Stimulated activated CD4-positive, alpha-beta T cell treated with anti-CD3 and anti-CD28 coated beads, Interleukin-2, amount 100 ng/mL, for 24 hours (primary cell): ENCODE measurements around the gene GALNT2.
A peak's percentile ranks its signal among the peaks of the same experiment; 100 is the strongest.

Experiments
- DNase-seq, 2 donors: peaks; one replicate each; pipeline ENCODE4 v3.0.0-alpha.2; 2020

Gene GALNT2

DNA sequence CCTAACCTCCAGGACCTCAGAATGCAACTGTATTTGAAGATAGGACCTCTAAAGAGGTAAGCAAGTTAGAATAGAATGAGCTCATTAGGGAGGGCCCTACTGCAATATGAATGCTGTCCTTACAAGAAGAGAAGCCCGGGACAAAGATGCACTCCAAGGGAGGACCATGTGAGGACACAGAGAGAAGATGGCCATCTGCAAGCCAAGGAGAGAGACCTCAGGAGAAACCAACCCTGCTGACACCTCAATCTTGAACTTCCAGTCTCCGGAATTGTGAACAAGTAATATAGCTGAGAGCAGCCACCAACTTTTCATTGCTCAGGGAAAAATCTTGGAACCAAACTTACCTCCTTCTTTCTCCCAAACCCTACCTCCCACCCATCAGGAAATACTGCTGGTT lies 15.0 kb upstream of the GALNT2 start:
- no peak for DNase-seq

DNA sequence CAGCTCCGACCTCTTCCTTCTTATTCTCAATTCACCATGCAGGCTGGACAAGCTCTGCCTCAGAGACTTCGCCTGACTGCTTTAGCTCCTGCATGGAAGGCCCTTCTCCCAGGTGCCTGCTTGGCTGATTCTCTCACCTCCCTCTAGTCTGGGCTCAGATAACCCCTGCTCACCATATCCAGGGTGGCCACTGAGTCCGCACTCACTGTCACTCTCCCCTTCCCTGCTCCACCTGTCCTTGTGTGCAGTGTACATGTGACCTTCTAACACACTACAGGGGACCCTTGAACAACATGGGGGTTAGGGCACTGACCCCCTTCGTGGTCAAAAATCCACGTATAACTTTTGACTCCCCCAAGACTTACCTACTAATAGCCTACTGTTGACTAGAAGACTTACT lies 14.4 kb upstream of the GALNT2 start:
- DNase-seq: no peak

DNA sequence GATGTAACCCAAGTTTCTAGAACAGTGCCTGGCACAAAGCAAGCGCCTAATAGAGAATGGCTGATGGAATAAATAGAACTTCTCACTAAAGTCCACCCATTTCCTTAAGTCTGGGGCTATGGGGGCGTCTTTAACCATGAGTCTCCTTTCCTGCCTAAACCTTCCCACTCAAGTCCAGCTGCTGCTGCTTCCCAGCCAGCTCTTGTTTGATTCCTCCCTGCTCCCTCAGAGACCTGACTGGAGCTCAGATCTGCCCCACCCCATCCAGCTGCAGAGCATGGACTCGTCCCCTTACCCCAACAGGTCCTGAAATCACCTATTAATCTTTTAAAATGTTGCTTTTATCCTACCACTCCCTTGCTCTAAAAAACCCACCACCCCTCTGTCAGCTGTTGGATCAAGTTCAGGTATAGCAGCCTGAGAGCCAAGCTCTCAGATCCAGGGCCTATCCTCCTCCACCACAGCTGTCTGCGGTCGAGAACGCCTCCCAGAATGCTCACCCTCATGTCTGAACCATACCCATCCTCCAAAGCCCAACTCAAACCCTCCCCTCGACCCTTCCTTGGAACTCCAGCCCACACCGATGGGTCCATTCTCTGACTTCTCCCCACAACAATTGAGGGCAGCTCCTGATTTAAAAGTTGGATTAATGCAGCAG lies 12.8 kb upstream of the GALNT2 start:
- DNase-seq: no peak

DNA sequence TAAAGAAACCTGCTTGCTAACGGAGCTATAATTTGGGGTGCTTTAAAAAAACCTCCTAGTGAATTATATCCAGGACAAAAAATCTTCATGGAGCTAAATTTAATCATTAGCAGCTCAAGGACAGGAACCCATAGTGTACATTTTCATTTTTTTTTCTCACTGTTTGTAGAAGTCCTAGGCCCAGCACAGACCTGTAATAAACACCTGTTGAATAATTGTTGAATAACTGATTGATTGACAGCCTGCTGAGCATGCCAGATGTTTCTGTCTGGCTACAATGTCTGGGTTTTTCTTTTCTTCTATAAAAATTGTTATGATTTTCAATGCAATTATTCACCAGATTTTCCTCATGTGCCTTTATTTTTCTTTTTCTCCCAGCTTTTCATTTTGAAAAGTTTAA lies 10.9 kb upstream of the GALNT2 start:
- DNase-seq: no peak

DNA sequence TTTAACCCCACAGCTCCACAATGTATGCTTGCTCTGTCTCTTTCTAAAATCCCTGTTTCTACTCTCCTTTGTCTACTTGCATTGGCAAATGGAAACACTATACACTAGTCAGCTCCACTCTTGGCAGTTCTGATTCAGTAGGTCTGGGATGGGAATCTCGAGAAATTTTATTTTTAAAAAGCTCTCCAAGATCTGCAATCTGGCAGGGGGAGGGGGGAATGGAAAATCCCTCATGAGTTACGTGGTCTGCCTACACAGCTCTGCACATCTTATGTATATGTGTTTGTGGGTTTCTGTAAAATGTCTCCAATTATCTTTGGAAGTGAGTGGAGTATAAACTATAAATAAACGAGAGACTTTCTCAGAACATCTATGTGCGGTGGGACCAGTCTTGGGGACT lies 9.9 kb upstream of the GALNT2 start:
- DNase-seq: no peak

DNA sequence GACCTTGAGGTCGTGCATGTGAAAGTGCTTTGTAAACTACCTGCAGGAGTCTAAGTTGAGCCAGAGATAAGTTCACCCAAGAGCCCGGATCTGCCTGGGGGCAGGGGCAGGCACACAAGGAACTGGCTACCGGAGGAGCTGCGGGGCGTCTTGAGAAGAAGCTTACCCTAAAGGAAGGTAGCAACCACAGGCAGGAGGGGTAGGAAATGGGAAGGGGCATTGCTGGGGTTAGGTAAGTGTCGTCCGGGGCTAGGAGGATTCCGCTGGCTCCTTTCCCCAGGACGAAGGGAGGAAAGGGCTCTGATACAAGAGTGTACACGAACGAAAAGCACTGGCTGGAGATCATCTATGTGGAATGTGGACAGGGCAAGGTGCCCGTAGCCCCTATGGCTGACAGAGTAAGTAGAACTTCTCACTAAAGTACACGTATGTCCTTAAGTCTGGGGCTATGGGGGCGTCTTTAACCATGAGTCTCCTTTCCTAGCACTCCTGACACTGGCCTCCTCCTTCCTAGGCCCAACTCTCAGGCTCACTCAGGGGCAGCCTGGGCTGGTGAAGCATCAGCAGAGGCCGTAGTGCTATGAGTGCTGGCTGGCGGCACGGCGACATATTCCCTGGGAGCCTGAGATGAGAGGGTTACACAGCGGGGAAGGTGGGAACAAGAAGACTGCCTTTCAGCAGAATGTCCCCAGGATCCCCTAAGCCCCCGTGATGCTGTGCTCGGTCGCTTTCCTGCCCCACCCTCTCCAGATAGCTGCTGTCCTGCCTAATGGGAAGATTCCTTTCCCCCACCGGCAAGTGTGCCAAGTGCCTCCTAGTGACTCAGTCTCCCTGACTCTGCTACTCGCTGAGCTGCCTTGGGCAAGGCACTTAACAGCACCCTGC lies 9.1 kb upstream of the GALNT2 start:
- no peak for DNase-seq

DNA sequence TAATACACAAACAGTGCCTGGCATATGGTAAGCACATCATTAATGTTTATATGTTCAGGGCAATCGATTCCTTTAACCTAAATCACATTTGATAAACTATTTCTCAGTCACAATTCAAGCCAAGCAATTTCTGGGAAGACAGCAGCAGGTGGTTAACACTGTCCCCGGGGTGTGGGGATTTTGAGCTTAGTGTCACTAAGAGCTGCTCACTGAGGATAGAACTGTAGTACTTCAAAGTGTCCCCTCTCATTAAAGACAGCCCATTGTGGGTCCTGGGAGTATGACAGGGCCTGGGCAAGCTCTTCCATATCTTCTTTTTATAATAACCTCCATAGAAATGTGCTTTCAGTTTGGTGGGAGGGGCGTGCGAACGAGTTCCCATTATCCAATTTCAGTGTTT lies 8.4 kb upstream of the GALNT2 start:
- no peak for DNase-seq

DNA sequence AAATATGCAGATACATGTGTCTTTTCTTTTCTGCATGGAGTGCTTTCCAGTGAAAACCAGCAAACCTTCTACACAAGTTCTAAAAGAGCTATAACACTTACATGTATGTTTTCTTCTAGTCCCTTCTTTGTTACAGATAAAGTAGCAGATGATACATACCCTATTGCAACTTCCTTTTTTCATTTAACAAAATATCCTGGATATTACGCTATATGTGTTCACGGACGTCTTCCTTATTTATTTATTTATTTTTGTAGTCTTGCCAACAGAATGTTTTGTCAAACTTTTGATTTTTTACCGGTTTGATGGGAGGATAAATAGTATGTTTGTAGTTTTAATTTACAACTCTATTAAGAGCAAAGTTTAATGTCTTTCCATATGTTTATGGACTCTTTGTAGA lies 5.2 kb upstream of the GALNT2 start:
- DNase-seq: no peak

DNA sequence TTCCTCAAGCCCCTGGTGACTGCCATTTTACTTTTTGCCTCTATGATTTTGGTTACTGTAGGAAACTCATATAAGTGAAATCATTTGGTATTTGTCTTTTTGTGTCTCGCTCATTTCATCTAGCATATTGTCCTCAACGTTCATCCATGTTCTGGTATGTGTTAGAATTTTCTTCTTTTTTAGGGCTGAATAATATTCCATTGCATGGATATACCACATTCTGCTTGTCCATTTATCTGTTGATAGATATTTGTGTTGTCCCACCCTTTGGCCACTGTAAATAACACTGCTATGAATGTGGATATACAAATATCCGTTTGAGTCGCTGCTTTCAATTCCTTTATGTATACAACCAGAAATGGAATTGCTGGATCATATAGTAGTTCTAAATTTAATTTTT lies 4.5 kb upstream of the GALNT2 start:
- no peak for DNase-seq

DNA sequence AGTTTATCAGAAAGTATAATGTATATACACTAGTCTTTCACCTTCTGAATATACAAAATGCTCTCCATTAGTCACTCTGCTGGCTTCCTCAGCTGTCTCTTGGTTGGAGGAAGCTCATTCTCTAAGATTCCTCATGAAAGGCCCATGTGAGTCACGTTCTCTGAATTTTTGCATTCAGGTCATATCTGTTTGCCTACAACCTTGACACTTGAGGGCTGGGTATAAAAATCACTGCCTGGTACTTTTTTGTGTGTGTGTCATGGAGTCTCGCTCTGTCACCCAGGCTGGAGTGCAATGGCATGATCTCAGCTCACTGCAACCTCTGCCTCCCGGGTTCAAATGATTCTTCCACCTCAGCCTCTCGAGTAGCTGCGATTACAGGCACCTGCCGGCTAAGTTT lies 2.8 kb upstream of the GALNT2 start:
- DNase-seq: no peak

DNA sequence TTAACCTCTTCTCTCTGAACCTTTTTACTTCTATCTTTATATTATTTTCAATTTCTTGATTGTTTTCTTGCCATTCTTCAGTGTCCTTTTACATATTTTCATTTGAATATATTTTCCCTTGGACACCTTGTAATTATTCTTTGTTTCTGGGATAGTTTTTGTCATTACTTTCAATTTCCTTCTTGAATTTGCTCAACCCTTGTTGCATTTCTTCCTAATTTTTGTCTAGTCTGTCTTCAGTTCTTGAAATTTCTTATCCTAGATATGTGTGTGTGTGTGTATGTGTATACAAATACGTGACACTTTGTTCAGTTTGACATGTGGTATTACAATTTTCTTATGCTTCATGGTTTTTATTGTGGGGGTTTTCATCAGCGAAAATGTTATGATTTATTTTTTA lies 1.9 kb upstream of the GALNT2 start:
- no peak for DNase-seq

DNA sequence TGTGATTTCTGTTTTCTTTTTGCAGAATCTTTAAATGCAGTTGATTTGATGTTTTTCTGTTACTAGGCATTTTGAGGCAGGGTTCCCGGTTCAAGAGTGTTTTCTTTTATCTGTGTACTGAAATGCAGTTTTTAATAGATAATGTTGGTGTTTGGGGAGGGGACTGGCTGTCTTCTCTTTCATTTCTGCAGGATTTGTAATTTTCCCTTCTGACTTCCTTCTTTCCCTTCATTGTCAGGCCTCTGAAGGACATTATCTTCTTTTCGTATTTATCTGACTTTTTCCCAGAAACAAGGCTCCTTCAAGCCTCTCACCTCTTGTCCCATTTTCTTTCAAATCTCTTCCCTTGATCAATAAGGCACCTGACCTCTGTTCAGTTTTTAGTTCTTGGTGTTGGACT lies 1.5 kb upstream of the GALNT2 start:
- no peak for DNase-seq

DNA sequence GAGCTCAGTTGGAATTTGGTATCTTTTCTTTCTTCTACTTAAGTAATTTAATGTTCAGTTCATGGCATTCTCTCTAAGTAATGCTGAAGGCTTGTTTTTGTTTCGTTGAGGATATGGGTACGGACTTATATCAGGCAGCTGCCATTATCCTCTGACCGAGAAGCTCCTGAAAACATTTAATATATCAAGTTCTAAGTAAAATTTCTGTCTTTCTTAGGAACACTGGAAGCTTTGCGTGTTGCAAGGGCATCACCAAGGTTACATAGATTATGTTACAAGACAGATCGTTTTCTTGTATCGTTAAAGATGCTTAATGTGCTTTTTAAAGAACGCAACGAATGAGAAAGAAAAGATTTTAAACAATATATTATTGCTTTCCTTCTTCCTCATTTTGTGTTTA lies 1.0 kb upstream of the GALNT2 start:
- DNase-seq: no peak

DNA sequence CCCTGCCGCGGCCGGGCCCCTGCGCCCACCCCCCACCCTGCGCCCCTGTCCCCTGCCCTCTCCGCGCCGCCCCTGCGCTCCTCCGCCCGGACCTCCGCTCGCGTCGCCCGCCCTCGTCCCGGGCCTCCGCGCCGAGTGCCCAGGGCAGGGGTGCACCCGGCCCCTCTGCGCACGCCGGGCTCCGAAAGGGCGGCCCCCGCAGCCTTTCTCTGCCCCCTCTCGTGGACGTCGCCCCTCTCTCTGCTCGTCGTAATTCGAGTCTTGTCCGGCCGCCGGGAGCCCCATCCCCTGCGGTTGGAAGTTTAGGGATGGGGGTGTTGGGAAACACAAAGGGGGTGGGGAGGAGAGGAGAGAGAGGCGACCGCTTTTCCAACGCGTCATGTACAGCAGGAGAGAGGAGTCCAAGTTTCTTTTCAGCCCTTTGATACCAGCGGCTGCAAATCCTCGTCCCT lies 407 bp downstream of the GALNT2 start:
- DNase-seq: peak in 1 of 2 donors; percentile 39

DNA sequence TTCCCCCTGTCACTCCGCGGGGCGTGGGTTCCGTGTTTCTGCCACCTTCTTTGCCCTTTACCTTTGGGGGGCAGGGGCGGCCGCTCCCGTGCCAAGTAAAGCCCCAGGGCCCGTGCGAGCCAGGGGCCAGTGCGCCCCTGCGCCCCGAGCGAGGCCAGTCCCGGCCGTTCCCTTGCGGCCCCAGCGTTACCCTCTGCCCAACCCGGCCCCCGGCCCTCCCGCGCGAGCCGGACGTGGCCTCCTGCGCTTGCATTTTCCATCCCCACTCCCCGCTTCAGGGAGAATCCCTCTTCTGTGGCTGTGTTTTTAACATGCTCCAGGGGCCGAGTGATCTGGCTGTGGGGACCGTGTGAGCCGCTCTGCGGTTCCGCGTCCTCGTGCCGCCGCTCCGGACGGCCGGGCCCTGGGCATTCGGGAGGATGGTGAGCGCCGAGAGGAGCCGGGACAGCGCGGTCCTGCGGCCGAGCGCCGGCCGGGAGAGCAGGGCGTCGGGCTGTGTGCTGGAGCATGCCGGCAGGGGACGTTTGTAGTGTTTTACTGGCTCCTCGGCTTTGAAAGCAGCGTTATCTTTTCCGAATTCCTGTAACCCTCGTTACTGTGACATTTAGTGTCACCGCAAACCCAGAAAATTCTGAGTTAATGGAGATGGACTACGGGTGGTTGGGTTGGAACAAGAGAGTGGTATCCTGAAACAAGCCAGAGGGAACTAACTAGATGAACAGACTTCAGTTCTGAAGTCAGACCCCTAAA lies 1.0 kb downstream of the GALNT2 start:
- DNase-seq: peak; percentile 31 to 48

DNA sequence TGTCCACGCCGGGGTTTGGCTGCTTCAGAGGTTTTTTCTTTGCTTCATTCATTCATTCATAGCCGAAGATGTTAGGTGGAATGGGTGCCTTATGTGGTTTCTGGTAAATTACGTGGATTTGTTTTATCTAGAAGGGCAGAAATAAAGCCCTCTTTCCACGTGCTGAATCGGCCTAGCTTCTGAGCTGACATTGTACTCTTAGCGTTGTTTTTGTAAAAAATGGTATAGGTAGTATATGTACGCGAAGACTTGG lies 1.5 kb downstream of the GALNT2 start:
- DNase-seq: no peak

DNA sequence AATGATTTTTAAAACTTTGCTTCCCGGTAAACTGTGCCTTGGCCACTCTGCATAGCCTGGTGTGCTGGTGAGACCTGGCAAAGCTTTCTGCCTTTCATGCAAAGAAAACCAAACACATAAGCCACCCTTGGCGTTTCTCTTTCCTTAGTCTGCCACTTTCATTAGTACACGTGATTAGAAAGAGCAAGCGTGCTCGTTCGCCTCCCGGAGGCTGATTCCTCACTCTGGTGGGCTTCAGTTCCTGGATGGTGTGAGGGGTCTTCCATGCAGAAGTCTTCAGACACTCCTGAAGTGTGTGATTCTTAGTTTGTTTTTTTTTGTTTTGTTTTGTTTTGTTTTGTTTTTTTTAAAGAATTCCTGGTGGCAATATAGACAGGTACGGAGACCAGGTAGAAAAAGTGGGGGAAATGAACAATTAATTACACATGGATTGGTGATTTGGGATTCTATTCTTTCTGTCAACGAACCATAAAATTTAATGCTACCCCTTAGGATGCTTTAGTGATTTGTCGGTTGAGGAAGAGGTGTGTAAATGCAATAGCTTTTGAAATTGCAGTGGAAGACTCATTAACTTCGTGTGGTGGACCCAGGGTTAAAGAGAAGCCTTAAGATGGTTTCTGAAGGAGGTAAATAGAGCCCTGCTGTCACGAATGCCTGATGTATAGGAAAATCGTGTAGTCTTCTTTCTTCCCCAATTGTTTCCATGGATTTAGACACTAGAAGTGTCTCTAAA lies 2.1 kb downstream of the GALNT2 start:
- DNase-seq: no peak

DNA sequence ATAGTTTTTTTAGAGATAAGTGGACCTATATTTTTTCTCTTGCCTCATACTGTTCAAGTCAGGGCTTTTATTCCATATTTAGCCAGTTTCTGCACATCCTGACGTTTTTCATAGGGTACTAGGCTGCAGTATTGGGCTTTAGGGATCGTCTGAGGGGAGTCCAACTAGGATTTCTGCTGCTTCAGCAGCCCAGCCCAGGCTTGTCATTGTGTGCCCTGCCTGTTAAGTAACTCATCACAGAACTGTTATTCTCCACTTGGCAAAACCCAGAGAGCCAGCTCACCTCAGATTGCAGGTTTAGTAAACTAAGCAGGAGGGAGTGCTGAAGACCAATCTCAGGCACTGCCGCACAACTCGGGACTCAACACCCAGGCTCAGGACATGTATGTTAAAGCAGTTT lies 2.8 kb downstream of the GALNT2 start:
- no peak for DNase-seq

DNA sequence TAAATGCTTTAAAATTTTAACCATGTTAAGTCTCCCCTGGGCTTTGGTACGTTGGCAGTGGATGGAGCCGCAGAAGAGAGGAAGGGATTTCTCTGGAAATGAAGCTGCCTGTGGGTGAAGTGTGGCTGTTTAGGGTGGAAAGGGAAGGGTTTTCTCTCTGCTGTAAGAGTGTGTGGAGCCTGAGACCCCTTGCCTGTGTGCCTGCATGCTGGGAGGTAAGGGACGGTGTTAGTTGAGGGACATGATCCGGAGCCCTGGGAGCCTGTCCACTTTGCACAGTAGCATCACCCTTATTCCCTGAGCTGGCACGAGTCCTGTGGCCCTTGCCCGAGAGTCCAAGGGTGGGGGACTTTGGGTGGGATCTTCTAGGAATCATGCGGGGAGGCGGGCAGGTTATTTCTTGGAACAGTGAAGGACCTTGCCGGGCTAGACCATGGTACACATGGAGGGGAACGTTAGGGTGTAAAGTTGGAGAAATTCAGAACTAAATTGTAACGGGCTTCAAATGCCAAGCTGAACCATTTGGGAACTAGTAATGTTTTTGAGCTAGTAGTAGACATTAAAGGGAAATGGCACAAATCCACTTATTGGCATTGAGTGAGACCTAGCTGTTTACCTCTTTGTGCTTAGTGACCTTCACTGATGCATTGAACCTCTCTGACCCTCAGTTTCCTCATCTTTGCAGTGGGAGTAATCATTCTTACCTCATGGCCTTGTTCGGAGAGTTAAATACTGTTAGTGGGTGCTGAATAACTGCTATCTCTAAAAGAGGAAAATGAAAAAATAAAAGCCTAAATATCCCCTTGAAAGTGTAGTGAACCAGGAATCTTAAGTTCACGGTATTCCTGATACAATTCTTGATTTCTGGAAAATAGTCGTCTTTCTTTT lies 3.5 kb downstream of the GALNT2 start:
- DNase-seq: no peak

DNA sequence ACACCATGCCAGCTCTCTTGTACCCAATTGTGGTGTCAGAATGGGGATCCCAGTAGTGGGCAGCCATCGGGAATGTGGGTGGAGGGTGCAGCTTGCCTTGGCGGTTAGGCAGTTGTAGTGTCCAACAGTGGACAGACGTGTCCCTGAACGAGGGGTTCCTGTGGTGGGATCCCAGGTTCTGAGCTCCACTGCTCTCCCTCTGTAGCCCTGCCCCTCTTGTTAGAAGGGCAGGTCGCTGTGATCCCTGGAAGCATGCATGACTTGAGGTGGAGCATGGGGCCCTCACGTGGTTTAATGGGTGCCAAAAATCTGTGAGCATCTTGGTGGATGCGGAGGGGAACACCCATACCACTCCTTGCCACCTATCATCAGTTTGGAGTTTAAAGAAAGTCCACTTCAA lies 4.3 kb downstream of the GALNT2 start:
- no peak for DNase-seq

DNA sequence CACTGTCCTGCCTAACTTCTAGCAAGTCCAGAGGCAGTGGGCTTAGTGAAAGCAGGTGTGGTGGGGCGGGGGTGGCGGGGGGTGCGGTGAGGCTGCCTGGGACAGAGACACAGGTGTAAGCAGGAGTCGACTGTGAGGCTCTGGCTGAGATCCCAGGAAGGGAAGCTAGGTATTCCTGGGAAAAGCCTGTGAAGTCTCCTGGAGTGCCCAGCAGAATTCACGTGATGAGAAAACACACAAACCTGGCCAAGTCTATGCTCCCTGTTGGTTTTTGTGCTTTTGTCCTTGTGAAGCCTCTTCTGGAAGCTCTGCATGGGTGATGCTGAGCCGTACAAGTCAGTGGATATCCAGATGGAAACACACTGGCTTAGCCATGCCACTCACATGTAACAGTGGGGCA lies 5.3 kb downstream of the GALNT2 start:
- no peak for DNase-seq

DNA sequence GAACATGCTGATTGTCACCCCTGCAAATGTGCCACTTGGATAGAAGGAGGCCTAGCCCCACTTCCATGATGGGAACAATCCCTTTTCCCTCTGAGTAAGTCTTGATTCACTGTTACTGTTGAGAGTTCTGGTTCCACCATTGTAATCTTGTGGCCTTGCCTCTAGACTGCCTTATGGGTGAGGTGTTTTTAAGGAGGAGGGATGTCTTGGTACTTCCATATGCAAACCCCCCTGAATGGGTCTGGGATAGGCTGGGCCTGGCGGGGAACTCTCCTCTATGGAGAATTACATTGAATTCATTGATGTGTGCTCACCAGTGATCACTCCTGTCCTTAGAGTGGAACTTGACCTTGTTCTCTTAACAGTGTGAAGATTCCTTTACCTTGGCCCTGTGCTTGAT lies 5.8 kb downstream of the GALNT2 start:
- no peak for DNase-seq
